ENCODE measurements around the gene F2R.

- no peak for TF ChIP-seq EP300 (IDR thresholded peaks at IDR 0.05)
- no peak for TF ChIP-seq POLR2AphosphoS5 (IDR thresholded peaks at IDR 0.05)
These were observed 21.6 kb upstream of the F2R start for GRCh38 chr5:76694317-76694716.

Measured in suprapubic skin (tissue), 4 donors.